Endothelial cell (in vitro differentiated cells): Measurements from ENCODE around the gene TMEM253. TPM values are rescaled to one million over a fixed set of nuclear protein-coding genes. Genes with fewer than 3 reads are reported as not detected.

Source experiments
- total RNA-seq: library from RNA; stranded (reverse); fragmentation: NEBNext Ultra II Directional; extraction: Animal tissue kit (Norgen Biotek cat#: 25700); gene quantifications from one replicate; pipeline ENCODE4 v1.2.1, GENCODE V29; 2021; ENCODE audit not compliant: unreplicated experiment

Gene TMEM253
- total RNA-seq, 1 donor from 2014 or later: 0.90 TPM

Other genes with a start within 250 kb of the TMEM253 start
- gene RNASE3, start 209.7 kb upstream of the TMEM253 start, total RNA-seq: not detected
- gene RNASE2, start 145.6 kb upstream of the TMEM253 start, total RNA-seq: not detected
- gene METTL17, start 111.1 kb upstream of the TMEM253 start, total RNA-seq: 62.7 TPM
- not detected for gene SLC39A2, start 101.8 kb upstream of the TMEM253 start, total RNA-seq
- gene NDRG2, start 76.0 kb upstream of the TMEM253 start, total RNA-seq: 45.9 TPM
- 0.62 TPM for gene TPPP2, start 70.8 kb upstream of the TMEM253 start, total RNA-seq
- not detected for gene RNASE13, start 66.3 kb upstream of the TMEM253 start, total RNA-seq
- not detected for gene RNASE7, start 58.7 kb upstream of the TMEM253 start, total RNA-seq
- not detected for gene RNASE8, start 43.2 kb upstream of the TMEM253 start, total RNA-seq
- 12.5 TPM for gene ARHGEF40, start 30.8 kb upstream of the TMEM253 start, total RNA-seq
- gene ZNF219, start 2.4 kb upstream of the TMEM253 start, total RNA-seq: 27.0 TPM
- not detected for gene OR5AU1, start 55.0 kb downstream of the TMEM253 start, total RNA-seq
- gene HNRNPC, start 168.4 kb downstream of the TMEM253 start, total RNA-seq: 601 TPM
- gene RPGRIP1, start 179.0 kb downstream of the TMEM253 start, total RNA-seq: 1.5 TPM